NCI-H1105 (cell line): ENCODE results near the gene CREBBP.

Experiments used
- DNase-seq: peaks from one replicate; lab custom pipeline; 2025; lab: John Stamatoyannopoulos, UW

CREBBP gene

GRCh38 chr16:3879887-3880564, 487 bp downstream of the CREBBP start:
- no peak for DNase-seq

GRCh38 chr16:3879258-3879886, 1.1 kb downstream of the CREBBP start:
- no peak for DNase-seq

GRCh38 chr16:3878610-3879009, 1.9 kb downstream of the CREBBP start:
- DNase-seq: no peak

GRCh38 chr16:3876695-3877094, 3.8 kb downstream of the CREBBP start:
- no peak for DNase-seq

GRCh38 chr16:3876160-3876559, 4.4 kb downstream of the CREBBP start:
- no peak for DNase-seq

- no peak for DNase-seq
These were observed 5.5 kb downstream of the CREBBP start for GRCh38 chr16:3874794-3875692.

- no peak for DNase-seq
These were observed 6.3 kb downstream of the CREBBP start for GRCh38 chr16:3874242-3874641.

- DNase-seq: no peak
These were observed 6.9 kb downstream of the CREBBP start for GRCh38 chr16:3873482-3874173.

- no peak for DNase-seq
These were observed 8.2 kb downstream of the CREBBP start for GRCh38 chr16:3872216-3872895.

- DNase-seq: no peak
These were observed 11.5 kb downstream of the CREBBP start for GRCh38 chr16:3868967-3869366.

- no peak for DNase-seq
These were observed 12.0 kb downstream of the CREBBP start for GRCh38 chr16:3868556-3868955.

- DNase-seq: no peak
These were observed 13.6 kb downstream of the CREBBP start for GRCh38 chr16:3866703-3867431.

- DNase-seq: no peak
These were observed 15.3 kb downstream of the CREBBP start for GRCh38 chr16:3865241-3865640.

- no peak for DNase-seq
These were observed 16.0 kb downstream of the CREBBP start for GRCh38 chr16:3864562-3864961.

- no peak for DNase-seq
These were observed 16.9 kb downstream of the CREBBP start for GRCh38 chr16:3863587-3863986.

- DNase-seq: no peak
These were observed 18.6 kb downstream of the CREBBP start for GRCh38 chr16:3861808-3862451.

GRCh38 chr16:3859889-3860288, 20.6 kb downstream of the CREBBP start:
- DNase-seq: no peak

GRCh38 chr16:3858801-3859200, 21.7 kb downstream of the CREBBP start:
- no peak for DNase-seq

GRCh38 chr16:3857189-3858043, 23.1 kb downstream of the CREBBP start:
- no peak for DNase-seq
